BLaER1 treated with 17β-estradiol and CSF1 and Interleukin-3, amounts not matched to agents 10 nM and 100 nM (cell line): ENCODE results near the gene ANKRD34A.
A peak's percentile ranks its signal among the peaks of the same experiment; 100 is the strongest.

Experiments used
- H3K27ac ChIP-seq, 11 experiments: shearing (Covaris generic); formaldehyde crosslinking; 2 replicates each; pipeline ENCODE4 v1.8.1; 2022
- H3K27me3 ChIP-seq, 11 experiments: shearing (Covaris generic); formaldehyde crosslinking; 2 replicates each; pipeline ENCODE4 v1.8.1; 2022
- H3K36me3 ChIP-seq, 11 experiments: shearing (Covaris generic); formaldehyde crosslinking; 2 replicates each; pipeline ENCODE4 v1.8.1; 2022
- H3K4me1 ChIP-seq, 10 experiments: shearing (Covaris generic); formaldehyde crosslinking; 2 replicates each; pipeline ENCODE4 v1.8.1; 2022
- H3K4me2 ChIP-seq, 11 experiments: shearing (Covaris generic); formaldehyde crosslinking; 2 replicates each; pipeline ENCODE4 v1.8.1; 2022
- H3K4me3 ChIP-seq, 10 experiments: shearing (Covaris generic); formaldehyde crosslinking; 2 replicates each; pipeline ENCODE4 v1.8.1; 2022
- H3K9ac ChIP-seq, 11 experiments: shearing (Covaris generic); formaldehyde crosslinking; 2 replicates each; pipeline ENCODE4 v1.8.1; 2022
- H3K9me3 ChIP-seq, 11 experiments: shearing (Covaris generic); formaldehyde crosslinking; replicated peaks in 1 of 11; 2 replicates each; pipeline ENCODE4 v1.8.1; 2022
- H4K20me1 ChIP-seq, 11 experiments: shearing (Covaris generic); formaldehyde crosslinking; 2 replicates each; pipeline ENCODE4 v1.8.1; 2022
- Cebpa-rat ChIP-seq, 11 experiments: shearing (Covaris generic); IDR thresholded peaks; 2 replicates each; pipeline ENCODE4 v1.8.1; 2022

ANKRD34A gene

GRCh38 chr1:145964328-145965118 lies at the start of gene ANKRD34A, which contains the start of gene POLR3GL:
TSS of gene ANKRD34A (minus strand) at chr1:145964575. CDS start at chr1:145961759, 2,816 bp downstream.
TSS of gene POLR3GL (plus strand) at chr1:145964690. CDS start at chr1:145974866, 10,176 bp downstream.
- Histone ChIP-seq H4K20me1 (no peaks in the 10 kb centered on the region), H3K4me3 (peak within 1 kb of the TSS; percentile 68 to 86 (median 70)), H3K4me1 (peaks cover 44 to 54% (median 52%) of the 10 kb centered on the region in 10 experiments), H3K9ac (peak within 1 kb of the TSS; percentile 72 to 89 (median 81)), H3K27ac (peak within 1 kb of the TSS; percentile 57 to 82 (median 69); a peak in 21 of 22 replicates), H3K36me3 (peaks cover 0 to 13% (median 6%) of the 10 kb centered on the region in 11 experiments; a peak in 10 of 22 replicates), H3K9me3 (peaks cover 9 to 19% (median 12%) of the 10 kb centered on the region in 11 experiments), H3K4me2 (peak within 1 kb of the TSS; percentile 97 to 100 (median 100)), H3K27me3 (peaks cover 6 to 33% (median 29%) of the 10 kb centered on the region in 11 experiments; a peak in 21 of 22 replicates)
- TF ChIP-seq Cebpa-rat (IDR thresholded peaks at IDR 0.05): no peak

- Histone ChIP-seq H3K27ac (no peak overlapping the region), H3K9ac (no peak overlapping the region), H3K9me3 (no peaks in the 10 kb centered on the region), H3K4me3 (no peak overlapping the region), H4K20me1 (no peaks in the 10 kb centered on the region), H3K4me2 (no peak overlapping the region), H3K27me3 (peaks cover 0 to 11% (median 7%) of the 10 kb centered on the region in 11 experiments; a peak in 12 of 22 replicates), H3K36me3 (no peaks in the 10 kb centered on the region), H3K4me1 (peaks cover 0 to 14% (median 2%) of the 10 kb centered on the region in 10 experiments; a peak in 7 of 20 replicates)
- TF ChIP-seq Cebpa-rat (IDR thresholded peaks at IDR 0.05): no peak
Observed at GRCh38 chr1:146013559-146013922, 49.2 kb upstream of the ANKRD34A start.

DNA sequence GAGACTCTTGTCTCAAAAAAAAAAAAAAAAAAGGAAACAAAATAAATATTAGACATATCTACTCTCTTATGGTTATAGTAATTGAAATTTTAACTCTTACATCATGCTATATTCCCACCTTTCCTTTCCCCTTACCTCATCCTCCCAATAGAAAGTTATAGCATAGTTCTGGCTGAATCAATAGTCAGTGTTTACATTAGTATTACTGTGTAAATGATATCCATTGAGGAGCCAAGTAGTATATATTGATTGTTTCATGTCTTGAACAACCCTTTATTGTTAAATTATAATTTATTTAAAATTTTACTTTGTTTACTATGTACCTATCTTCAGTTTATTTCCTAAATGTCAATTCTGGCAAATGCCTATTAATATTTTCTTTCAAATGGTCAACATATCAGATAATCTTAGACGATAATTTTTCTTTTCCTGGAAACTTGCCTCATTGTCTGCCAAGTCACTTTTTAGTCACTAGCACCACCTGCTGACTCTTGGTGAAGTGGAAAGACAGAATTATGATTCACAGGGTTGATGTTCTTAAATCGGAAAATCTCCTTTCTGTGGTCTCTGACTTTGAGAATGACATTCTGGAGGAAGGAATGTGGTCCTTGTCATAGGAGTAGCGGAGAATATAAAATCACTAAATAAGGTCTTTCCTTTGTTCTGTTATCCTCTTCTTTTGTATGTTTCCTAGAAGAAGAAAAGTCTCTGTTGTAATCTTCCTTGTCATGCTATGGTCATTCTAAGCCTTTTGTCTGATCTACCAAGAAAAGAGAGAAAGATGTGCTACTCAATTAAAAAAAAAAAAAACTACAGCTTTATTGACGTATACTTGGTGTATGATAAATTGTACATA lies 48.6 kb upstream of the ANKRD34A start:
- no peak overlapping the region for H3K4me2 ChIP-seq
- H3K36me3 ChIP-seq: no peaks in the 10 kb centered on the region
- H3K27me3 ChIP-seq: peaks cover 0 to 5% (median under 1%) of the 10 kb centered on the region in 11 experiments; a peak in 6 of 22 replicates
- peaks cover 0 to 14% (median 2%) of the 10 kb centered on the region in 10 experiments; a peak in 7 of 20 replicates for H3K4me1 ChIP-seq
- no peaks in the 10 kb centered on the region for H3K9me3 ChIP-seq
- no peak overlapping the region for H3K4me3 ChIP-seq
- H4K20me1 ChIP-seq: no peaks in the 10 kb centered on the region
- no peak for TF ChIP-seq Cebpa-rat (IDR thresholded peaks at IDR 0.05)
- no peak overlapping the region for H3K27ac ChIP-seq
- no peak overlapping the region for H3K9ac ChIP-seq

GRCh38 chr1:146010126-146010738 lies 45.9 kb upstream of the ANKRD34A start:
- peak overlapping the region in 2 of 11 experiments; percentile 23 to 41; a peak in 2 of 22 replicates for H3K27ac ChIP-seq
- H4K20me1 ChIP-seq: no peaks in the 10 kb centered on the region
- peak overlapping the region in 3 of 11 experiments; percentile 14 to 36 (median 18); a peak in 2 of 22 replicates for H3K9ac ChIP-seq

GRCh38 chr1:146007489-146008133 lies 43.2 kb upstream of the ANKRD34A start:
- no peak; a peak in 2 of 22 replicates for TF ChIP-seq Cebpa-rat (IDR thresholded peaks at IDR 0.05)
- peak overlapping the region in 1 of 11 experiments; percentile 67; a peak in 1 of 22 replicates for H3K4me2 ChIP-seq
- H3K9me3 ChIP-seq: no peaks in the 10 kb centered on the region
- no peaks in the 10 kb centered on the region for H3K27me3 ChIP-seq
- peaks cover 8 to 36% (median 12%) of the 10 kb centered on the region in 10 experiments; a peak in 19 of 20 replicates for H3K4me1 ChIP-seq
- H3K36me3 ChIP-seq: no peaks in the 10 kb centered on the region
- H4K20me1 ChIP-seq: no peaks in the 10 kb centered on the region
- peak overlapping the region in 6 of 11 experiments; percentile 3 to 69 (median 53); a peak in 6 of 22 replicates for H3K9ac ChIP-seq
- no peak overlapping the region for H3K4me3 ChIP-seq
- H3K27ac ChIP-seq: peak overlapping the region in 9 of 11 experiments; percentile 23 to 85 (median 69); a peak in 16 of 22 replicates

More at GRCh38 chr1:146010126-146010738, 45.9 kb upstream of the ANKRD34A start:
- TF ChIP-seq Cebpa-rat (IDR thresholded peaks at IDR 0.05): no peak
- Histone ChIP-seq H3K4me1 (peaks cover 6 to 35% (median 12%) of the 10 kb centered on the region in 10 experiments; a peak in 19 of 20 replicates), H3K27me3 (no peaks in the 10 kb centered on the region), H3K4me3 (no peak overlapping the region), H3K9me3 (no peaks in the 10 kb centered on the region), H3K36me3 (no peaks in the 10 kb centered on the region), H3K4me2 (peak overlapping the region in 2 of 11 experiments; percentile 13 to 55; a peak in 3 of 22 replicates)

DNA sequence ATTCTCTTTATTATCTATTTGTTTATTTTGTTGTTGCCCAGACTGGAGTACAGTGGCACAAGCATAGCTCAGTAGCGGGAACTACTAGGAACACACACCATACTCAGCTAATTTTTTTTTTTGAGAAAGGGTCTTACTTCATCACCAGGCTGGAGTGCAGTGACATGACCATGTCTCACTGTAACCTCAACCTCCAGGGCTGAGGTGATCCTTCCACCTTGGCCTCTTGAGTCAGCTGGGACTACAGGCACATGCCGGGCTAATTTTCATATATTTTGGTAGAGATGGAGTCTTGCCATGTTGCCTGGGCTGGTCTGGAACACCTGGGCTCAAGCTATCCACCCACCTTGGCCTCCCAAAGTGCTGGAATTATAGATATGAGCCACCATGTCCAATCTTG lies 37.3 kb upstream of the ANKRD34A start:
- H3K4me1 ChIP-seq: peaks cover 38 to 57% (median 43%) of the 10 kb centered on the region in 10 experiments
- H3K9me3 ChIP-seq: no peaks in the 10 kb centered on the region
- H3K9ac ChIP-seq: no peak overlapping the region
- H3K27me3 ChIP-seq: no peaks in the 10 kb centered on the region
- peak overlapping the region in 8 of 11 experiments; percentile 1 to 51 (median 25); a peak in 7 of 22 replicates for H3K27ac ChIP-seq
- peak overlapping the region in 1 of 11 experiments; percentile 17; a peak in 2 of 22 replicates for H3K4me2 ChIP-seq
- H3K4me3 ChIP-seq: no peak overlapping the region
- no peaks in the 10 kb centered on the region for H3K36me3 ChIP-seq
- H4K20me1 ChIP-seq: no peaks in the 10 kb centered on the region
- TF ChIP-seq Cebpa-rat (IDR thresholded peaks at IDR 0.05): no peak

- Histone ChIP-seq H3K4me1 (peaks cover 35 to 48% (median 41%) of the 10 kb centered on the region in 10 experiments), H3K36me3 (peaks cover 7 to 12% (median 9%) of the 10 kb centered on the region in 11 experiments), H3K4me3 (no peak overlapping the region), H3K9ac (peak overlapping the region in 7 of 11 experiments; percentile 15 to 48 (median 25); a peak in 9 of 22 replicates), H3K27me3 (no peaks in the 10 kb centered on the region), H3K27ac (peak overlapping the region; percentile 11 to 95 (median 32); a peak in 16 of 22 replicates), H3K9me3 (no peaks in the 10 kb centered on the region), H4K20me1 (peaks cover 6 to 18% (median 15%) of the 10 kb centered on the region in 11 experiments; a peak in 21 of 22 replicates), H3K4me2 (peak overlapping the region; percentile 53 to 98 (median 71))
- no peak for TF ChIP-seq Cebpa-rat (IDR thresholded peaks at IDR 0.05)
Observed at GRCh38 chr1:145999321-146000024, 35.1 kb upstream of the ANKRD34A start.
